ENCODE measurements around the gene ZBTB17.

The ZBTB17 gene

GRCh38 chr1:15949453-15950245, 26.3 kb downstream of the ZBTB17 start:
- no peak overlapping the region for H3K27ac Mint-ChIP-seq
- peak; percentile 55 for DNase-seq
- H3K4me1 Mint-ChIP-seq, result peaks cover 59% of the 10 kb centered on the region
- no peak overlapping the region for H3K4me3 Mint-ChIP-seq
- H3K27me3 Mint-ChIP-seq (ENCODE audit: low read depth, poor library complexity), result peaks cover 4% of the 10 kb centered on the region
- TF ChIP-seq CTCF (IDR thresholded peaks at IDR 0.05), result no peak
- H3K9me3 Mint-ChIP-seq, result no peaks in the 10 kb centered on the region
- H3K36me3 Mint-ChIP-seq (ENCODE audit: low read depth), result peaks cover 37% of the 10 kb centered on the region

DNA sequence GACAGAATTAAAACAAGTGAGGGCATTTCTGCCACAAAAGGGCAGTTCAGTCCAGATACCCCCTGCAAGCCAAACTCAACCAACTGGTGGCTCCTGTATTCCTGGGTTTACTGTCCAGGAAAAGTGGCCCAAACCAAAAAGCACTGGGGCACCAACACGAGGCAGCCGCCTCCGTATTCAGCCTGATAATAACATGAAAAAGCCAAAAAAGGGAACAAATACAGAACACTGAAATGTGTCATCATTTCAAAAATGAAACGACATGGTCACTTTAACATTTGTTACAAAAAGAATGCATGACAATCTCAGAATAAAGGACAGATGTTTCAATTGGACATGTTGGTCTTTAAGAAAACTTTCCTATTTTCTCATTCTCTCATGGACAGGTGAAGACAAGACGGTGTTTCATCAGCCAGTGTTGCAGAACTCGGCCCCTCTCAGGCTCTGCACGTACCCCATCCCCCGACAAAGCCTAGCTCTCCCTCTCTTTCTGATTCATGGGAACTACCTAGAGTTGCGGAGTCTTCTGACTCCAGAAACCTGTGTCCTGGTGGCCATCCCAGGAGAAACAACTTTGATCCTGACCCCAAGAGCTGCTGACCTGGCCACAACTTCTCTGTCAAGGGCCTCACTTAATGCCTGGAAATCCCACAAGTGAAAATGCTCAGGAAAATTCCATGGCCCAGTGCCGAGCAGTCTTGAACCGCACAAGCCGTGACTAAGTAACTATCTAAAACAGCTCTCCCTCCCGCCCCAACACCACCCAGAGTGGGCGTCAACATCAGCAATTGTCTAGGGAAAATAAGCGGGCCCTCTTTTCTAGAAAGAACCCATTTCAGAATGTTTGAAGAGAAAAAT, 27.1 kb downstream of the ZBTB17 start:
- no peaks in the 10 kb centered on the region for H3K9me3 Mint-ChIP-seq
- peaks cover 37% of the 10 kb centered on the region for H3K36me3 Mint-ChIP-seq (ENCODE audit: low read depth)
- H3K27me3 Mint-ChIP-seq (ENCODE audit: low read depth, poor library complexity), result peaks cover 4% of the 10 kb centered on the region
- H3K4me1 Mint-ChIP-seq, result peaks cover 58% of the 10 kb centered on the region
- peak overlapping the region; percentile 27 for H3K4me3 Mint-ChIP-seq
- no peak for TF ChIP-seq CTCF (IDR thresholded peaks at IDR 0.05)
- peak overlapping the region; percentile 94 for H3K27ac Mint-ChIP-seq
- DNase-seq, result no peak

- peaks cover 4% of the 10 kb centered on the region for H3K27me3 Mint-ChIP-seq (ENCODE audit: low read depth, poor library complexity)
- no peaks in the 10 kb centered on the region for H3K9me3 Mint-ChIP-seq
- H3K27ac Mint-ChIP-seq, result peak overlapping the region; percentile 64
- peaks cover 37% of the 10 kb centered on the region for H3K36me3 Mint-ChIP-seq (ENCODE audit: low read depth)
- no peak for DNase-seq
- H3K4me3 Mint-ChIP-seq, result no peak overlapping the region
- peaks cover 56% of the 10 kb centered on the region for H3K4me1 Mint-ChIP-seq
- TF ChIP-seq CTCF (IDR thresholded peaks at IDR 0.05), result no peak
Observed at GRCh38 chr1:15948091-15948591, 27.8 kb downstream of the ZBTB17 start.

DNA sequence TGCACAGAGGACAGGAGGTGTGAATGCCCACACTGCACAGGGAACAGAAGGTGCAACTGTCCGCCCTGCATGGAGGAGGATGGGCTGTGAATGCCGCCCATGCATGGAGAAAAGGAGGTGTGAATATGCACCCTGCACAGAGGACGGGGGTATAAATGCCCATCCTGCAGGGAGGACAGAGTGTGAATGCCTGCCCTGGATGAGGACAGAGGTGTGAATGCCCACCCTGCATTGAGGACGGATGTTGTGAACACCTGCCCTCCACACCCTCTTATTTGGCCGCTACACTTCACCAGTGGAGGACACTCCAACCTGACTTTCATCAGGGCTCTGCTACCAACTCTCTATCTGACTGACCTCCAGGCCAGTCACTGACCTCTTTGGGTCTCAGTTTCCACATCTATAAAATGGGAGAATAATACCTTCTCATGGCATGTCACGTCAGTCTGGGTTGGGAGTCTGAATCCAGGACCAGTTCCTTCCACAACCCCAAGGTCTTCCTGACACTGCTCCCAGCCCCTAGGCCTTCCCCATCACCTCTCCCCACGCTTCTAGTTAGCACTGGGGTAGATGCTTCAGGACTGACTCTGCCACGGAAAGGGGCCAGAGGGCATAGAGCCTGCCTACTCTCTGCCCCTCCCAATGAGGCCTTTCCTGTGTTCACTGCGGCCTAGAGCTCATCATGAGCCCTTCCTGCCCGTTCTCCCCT, 28.4 kb downstream of the ZBTB17 start:
- peak overlapping the region; percentile 64 for H3K27ac Mint-ChIP-seq
- H3K4me1 Mint-ChIP-seq, result peaks cover 51% of the 10 kb centered on the region
- H3K36me3 Mint-ChIP-seq (ENCODE audit: low read depth), result peaks cover 33% of the 10 kb centered on the region
- peaks cover 4% of the 10 kb centered on the region for H3K27me3 Mint-ChIP-seq (ENCODE audit: low read depth, poor library complexity)
- H3K9me3 Mint-ChIP-seq, result no peaks in the 10 kb centered on the region
- TF ChIP-seq CTCF (IDR thresholded peaks at IDR 0.05), result no peak
- no peak for DNase-seq
- no peak overlapping the region for H3K4me3 Mint-ChIP-seq

DNA sequence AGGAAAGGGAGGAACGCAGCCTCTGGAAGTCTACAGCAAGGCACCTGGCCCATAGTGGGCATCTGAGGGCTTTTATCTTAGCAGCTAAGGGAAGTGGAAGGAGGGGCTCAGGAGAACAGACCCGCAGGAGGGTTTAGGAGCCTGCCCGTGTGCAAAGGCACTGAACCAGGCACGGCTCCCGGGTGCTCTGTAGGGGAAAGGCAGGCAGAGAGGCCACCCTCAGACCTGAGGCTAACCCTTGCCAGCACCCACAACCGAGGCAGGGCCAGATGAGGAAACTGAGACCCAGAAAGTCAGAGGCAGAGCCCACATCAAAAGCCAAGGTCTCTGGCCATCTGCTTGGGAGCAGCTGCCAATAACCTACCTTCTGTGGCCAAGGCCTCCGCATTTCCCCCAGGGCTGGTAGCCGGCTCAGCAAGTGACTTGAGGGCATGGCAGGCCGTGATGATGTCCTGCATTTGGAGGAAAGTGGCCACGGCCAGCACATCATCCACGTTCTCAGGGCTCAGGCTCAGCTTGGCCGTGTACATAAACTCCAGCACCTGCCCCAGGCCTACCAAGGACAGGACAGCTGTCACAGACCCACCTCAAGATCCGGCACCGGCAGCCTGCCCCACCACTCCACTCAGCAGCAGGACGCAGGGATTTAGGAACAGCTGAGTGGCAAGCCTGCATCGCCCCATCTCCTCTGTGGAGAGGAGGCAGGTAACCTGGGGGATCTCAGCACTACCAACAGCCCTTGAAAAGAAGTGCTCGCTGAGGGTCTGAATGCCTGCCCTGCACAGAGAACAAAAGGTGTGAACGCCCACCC, 29.1 kb downstream of the ZBTB17 start:
- peaks cover 43% of the 10 kb centered on the region for H3K4me1 Mint-ChIP-seq
- no peak for DNase-seq
- no peaks in the 10 kb centered on the region for H3K9me3 Mint-ChIP-seq
- peaks cover 27% of the 10 kb centered on the region for H3K36me3 Mint-ChIP-seq (ENCODE audit: low read depth)
- peaks cover 4% of the 10 kb centered on the region for H3K27me3 Mint-ChIP-seq (ENCODE audit: low read depth, poor library complexity)
- H3K27ac Mint-ChIP-seq, result peak overlapping the region; percentile 42
- no peak for TF ChIP-seq CTCF (IDR thresholded peaks at IDR 0.05)
- H3K4me3 Mint-ChIP-seq, result no peak overlapping the region

Data from nephron progenitor cell (in vitro differentiated cells).